KBM-7 (cell line): ENCODE results near the gene ANOS1.

ENCODE experiments used
- DNase-seq: peaks from one replicate; pipeline ENCODE4 v3.0.0-alpha.2; 2015
- in situ Hi-C: fragments of 300-500 bp; cut with MboI; formaldehyde crosslinking; loops from 2 replicates; pipeline ENCODE4 v1.14.3; 2020; ENCODE audit warnings: low sequenced_read_pairs, low pct_unique_long_range_greater_than_20kb, mixed read lengths

Gene ANOS1

DNA sequence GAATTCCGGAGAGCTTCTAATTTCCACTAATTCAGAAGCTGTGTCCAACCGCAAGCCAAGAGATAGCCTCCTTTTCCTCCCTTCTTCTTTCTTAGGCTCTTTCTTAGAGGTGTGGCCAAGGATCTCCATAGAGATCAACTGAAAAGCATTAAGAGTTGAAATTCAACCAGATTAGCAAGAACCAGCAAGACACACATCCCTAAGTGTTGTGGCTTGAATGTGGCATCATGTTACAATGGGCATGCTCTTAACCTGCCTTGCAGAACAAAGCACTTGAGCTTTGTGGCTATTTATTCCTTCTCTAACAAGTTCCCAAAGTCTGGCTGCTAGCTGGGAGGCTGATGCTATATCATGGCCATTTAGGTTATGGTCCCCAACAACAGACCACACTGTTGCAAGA, 10.4 kb downstream of the ANOS1 start:
- DNase-seq: no peak
- in situ Hi-C loops: no loop called here

DNA sequence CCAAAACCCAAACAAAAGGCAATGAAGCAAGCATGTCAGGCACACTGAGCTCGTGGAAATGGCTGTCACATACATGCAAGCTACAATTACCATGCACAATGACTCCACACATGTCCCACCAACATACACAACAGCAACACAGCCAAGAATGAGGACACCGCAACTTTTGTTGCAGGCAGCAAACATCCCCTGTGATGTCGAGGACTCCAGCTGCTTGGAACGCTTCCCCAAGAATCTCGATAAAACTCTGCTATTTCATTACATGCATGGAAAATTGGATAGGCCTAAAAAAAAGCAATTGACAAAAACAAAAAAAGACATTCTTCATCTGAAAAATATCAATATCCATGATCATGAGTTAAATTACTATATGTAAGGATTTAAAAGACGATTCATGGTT, 11.8 kb downstream of the ANOS1 start:
- no peak for DNase-seq
- in situ Hi-C loops: no loop called here

DNA sequence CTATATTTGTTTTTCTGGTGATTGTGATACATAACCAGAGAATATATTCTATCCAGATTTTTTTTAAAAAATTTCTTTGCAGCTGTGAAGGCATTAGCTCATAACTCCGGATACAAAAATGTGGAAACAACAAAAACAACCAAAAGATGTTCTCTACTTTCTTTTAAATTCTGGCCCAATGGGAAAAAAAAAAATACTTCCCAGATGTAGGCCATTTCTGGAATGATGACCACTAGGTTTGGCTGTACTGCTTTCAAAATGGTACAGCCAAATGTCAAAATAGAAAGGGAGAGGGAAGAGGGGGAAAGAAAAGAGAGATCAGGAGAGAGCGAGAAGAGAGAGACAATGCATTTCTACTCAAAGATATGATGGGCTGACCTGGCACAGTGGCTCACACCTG, 14.6 kb downstream of the ANOS1 start:
- no peak for DNase-seq
- in situ Hi-C loops: no loop called here

DNA sequence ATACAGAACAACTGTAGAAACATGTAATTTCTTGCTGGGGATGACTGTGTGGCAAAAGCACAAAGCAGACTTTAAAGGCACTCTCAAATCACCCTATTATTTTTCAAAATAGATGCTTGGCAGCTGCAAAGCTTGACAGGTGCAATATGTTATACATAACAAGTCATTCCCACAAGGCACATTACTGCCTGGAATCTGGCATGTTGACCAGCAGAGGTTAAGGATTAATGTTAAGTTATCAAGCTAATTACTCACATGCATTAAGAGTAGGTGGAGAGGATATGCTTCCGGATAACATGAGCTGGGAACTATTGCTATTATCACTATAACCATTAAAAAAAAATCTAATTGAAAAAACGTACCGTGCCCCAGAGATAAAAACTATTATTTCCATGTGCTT, 17.8 kb downstream of the ANOS1 start:
- in situ Hi-C loops: no loop called here
- no peak for DNase-seq

DNA sequence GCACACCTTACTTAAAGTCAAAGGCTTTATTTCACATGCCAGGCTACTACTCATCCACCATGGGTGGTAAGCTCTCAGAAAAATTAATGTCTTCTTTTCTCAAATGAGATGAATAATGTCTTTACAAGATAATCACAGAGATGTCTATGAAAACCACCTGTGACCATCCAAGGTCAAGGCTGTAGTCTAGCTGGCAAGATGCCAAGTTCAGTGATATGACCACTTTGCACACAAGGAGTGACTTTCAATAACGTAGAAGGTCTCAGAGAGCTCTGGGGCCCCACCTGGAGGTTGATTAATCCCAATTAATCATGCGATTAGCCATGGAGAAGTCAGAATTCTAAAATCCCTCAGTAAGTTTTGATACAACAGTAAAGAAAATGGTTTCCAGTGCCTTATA, 20.5 kb downstream of the ANOS1 start:
- in situ Hi-C loops: no loop called here
- DNase-seq: no peak

DNA sequence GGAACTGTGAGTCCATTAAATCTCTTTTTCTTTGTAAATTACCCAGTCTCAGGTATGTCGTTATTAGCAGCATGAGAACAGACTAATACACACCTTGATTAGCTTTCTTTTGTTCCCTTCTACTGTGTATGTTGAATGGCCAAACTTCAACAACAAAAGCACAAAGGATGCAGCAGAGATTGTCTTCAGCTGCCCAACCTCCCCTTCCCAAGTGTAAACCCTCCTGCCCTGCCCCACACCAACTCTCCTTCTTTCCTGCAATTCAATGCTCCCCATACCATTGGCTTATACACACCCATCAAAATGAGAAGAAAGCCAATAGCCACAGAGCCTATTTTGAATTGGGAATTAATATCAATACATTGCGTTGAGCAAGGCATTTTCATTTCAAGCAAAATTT, 27.8 kb downstream of the ANOS1 start:
- no peak for DNase-seq
- in situ Hi-C loops: no loop called here

DNA sequence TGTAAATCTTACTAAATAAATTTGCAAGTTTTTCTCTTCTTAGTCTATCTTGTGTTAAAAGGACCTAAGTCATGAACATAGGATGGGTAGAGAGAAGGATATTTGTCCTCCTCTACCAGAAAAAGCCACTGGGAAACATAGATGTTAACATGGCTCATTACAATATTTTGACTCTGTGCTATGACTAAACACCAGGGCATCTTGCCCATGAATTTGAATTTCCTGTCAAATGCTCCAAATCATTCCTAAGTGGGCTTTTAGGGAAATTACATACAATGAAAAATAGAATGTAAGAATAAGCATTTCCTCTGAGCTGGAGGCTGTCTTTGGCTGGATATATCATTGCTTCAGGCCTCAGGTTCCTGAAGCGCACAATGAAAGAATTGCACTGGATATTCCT, 39.1 kb downstream of the ANOS1 start:
- in situ Hi-C loops: no loop called here
- DNase-seq: no peak

DNA sequence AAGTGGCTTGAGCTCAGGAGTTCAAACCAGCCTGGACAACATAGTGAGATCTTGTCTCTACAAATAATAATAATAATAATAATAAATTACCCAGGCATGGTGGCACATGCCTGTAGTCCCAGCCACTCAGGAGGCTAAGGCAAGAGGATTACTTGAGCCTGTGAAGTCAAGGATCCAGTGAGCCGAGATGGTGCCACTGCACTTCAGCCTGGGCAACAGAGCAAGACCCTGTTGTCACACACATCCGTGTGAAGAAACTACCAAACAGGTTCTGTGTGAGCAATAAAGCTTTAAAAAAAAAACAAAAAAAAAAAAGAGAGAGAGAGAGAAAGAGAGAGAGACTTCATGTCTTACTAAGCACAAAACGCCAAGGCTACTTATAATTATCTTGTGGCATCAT, 42.5 kb downstream of the ANOS1 start:
- no peak for DNase-seq
- in situ Hi-C loops: no loop called here

DNA sequence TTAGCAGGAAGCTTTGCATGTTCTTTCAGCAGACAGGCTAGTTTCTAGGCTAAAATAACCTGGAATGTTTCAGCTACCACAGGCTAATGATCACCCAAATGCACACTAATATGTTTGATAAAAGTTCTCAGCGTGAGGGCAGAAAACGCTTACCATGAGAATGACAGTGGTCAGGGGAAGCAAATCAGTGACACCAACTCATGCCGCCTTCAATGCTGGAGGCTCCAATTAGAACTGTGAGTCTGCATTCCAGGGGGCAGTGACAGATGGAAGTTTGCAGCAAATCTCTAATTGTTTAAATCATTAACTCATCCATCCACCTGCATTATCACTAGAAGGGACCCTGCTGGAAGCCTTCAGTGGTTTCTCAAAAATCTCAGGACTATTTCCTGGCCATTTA, 43.2 kb downstream of the ANOS1 start:
- DNase-seq: no peak
- in situ Hi-C loops: no loop called here

DNA sequence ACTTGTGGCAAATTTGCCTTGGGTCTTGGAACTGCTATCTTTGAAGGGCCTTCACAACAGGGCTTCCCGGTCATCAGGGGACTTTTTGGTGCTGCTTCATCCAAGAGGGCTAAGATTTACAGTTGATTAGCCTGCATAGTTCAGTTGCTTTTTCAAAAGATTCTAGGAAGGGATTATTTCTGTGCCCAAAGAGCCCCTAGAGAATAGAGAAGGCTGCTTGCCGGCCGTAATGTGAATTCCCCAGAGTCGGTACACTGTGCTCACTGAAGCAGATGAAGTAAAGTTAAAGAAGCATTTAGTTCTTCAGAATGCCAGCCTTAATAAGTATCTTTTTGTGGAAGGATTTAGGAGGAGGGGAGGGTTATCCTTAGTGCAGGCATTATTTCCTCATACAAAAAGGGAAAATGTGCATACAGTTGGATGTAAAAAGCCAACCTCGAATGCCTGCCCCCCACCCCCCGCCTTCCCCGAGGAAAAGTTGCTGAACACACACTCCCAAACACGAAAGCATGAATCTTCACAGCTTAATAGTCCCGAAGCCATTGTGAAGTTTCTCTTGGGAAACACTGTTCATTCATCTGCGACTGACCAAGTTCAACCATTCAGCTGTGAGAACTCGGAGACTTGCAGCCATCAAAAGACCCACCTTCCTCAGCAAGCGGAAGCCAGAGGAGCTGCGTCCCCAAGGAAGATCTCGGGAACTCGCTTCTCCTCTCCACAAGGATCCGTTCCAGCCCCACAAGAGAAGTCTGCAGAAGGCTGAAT, 47.6 kb downstream of the ANOS1 start:
- no peak for DNase-seq
- in situ Hi-C loops: no loop called here

DNA sequence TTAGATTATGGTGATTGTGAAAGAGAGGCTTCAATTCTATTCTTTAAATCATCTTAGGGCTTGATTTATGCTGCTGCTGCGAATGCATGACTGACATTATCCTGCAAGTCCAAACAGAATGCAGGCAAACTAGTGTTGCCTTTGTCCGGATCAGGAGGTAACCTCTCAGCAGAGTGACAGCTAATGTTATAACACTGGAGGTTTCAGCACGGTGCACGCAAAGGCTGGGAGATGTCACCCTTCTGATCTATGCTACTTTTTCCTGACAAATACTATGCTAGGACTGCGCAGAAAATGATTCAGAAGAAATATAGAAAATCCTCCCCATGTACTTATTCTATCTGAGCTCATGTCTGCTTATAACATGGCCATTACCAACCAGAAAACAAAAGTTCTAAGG, 48.2 kb downstream of the ANOS1 start:
- no peak for DNase-seq
- in situ Hi-C loops: no loop called here

DNA sequence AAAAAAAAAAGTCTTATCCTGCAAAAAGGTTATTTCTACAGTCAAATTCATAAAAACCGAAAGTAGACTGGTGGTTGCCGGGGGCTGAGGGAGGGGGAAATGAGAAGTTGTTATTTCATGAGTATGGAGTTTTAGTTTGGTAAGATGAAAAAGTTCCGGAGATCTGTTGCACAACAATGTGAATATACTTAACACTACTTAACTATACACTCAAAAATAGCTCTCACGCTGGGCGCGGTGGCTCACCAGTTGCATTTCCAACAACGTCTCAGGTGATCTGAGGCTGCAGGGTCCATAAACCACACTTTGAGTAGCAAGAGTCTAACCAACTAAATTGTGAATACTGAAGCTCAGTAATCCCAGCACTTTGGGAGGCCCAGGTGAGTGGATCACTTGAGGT, 52.4 kb downstream of the ANOS1 start:
- no peak for DNase-seq
- in situ Hi-C loops: no loop called here

DNA sequence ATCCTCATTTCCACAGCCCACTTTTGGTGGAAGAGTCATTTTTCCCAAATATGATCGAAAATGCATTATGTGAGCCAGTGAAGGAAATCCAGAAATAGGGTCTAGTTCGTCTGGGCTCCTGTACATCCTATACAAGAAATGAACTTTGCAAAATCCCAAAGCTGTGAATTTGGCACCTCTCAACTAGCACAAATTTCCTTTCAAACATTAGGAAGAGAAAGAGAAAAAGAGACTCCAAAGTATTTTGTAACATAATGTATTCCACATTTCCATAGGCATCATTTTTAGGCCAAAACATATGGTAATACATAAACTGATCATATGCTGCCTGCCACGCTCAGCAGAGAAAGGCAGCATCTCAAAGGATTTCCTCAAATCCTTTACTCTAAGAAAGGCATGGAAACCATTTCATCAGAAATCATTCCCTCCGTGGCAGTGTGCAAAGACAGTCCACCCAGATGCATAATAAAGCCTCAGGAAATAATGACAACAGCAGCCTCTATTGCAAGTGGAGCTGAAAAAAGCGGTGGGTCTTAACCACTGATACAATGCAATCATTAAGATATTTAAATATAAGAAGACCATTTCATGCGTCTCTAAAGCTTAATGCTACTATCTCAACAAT, 56.8 kb downstream of the ANOS1 start:
- DNase-seq: no peak
- in situ Hi-C loops: no loop called here

DNA sequence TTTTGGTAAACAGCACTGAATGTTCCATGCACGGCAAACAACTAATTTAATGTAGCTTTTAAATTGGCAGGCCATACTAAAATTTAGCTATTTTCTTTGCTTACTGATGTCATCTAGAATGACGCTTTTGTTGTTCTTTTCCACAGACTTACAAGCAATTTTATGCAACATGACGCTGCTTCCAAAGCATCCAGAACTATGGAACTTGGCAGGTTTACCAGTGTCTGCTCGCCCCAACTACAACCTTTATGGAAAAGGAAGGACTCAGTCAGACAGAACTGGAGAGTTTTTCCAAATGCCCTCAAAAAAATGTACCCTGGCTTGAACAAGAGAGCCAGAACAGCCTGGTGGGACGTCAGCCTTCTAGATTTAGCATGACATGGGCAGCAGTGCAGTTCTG, 58.7 kb downstream of the ANOS1 start:
- DNase-seq: no peak
- in situ Hi-C loops: no loop called here

DNA sequence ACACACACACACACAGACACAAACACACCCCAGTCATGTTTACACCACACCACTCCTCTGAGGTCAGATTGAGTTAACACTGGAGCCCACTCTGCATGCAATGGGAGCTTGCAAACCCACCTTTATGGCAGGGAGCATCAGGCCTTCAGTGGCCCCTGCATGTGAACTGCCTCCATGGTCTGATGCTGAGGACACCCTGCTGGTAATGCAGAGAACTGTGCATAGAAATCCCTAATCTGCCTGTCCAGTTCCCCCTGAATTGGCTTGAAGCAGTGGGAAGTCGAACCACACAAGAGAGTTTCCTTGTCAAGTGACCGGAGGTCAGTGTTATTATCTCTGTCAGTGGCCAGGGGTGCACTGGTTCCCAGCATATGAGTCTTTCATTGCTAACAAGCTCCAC, 59.8 kb downstream of the ANOS1 start:
- no peak for DNase-seq
- in situ Hi-C loops: no loop called here

DNA sequence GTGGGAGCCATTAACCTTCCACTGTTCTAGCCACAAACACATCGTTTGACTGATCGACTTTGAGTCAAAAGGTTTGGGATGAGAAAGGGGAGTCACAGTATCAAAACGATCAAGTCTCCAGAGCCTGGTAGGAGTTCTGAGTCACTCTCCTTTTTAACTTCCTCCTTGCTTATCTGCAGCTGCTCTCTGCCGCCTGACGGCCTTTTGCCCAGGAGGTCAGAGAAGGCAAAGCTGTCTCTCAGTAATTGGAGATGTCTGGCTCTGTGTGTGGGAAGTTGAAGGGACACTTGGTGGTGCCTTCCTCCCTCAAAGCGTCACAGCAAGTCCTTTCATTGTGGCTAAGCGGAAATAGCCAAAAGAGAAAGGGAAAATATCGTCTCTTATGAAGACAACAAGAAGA, 63.1 kb downstream of the ANOS1 start:
- in situ Hi-C loops: no loop called here
- peak; percentile 15 for DNase-seq

DNA sequence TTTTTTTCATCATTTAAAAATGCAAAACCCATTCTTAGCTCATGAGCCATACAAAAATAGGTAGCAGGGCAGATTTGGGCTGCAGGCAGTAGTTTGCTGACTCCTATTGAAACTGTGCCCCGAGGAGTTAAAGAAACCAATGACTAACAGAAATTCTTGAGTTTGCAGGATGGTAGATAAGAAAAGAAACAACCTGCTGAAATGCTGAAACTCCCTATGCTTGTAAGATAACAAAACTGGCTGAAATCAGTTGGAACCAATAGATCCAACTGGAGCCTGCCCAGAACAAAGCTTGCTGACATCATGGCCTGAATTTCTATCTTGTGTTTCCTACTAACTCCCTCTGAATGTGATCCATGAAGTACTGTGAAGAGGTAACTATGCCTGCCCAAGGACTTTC, 68.6 kb downstream of the ANOS1 start:
- no peak for DNase-seq
- in situ Hi-C loops: no loop called here

DNA sequence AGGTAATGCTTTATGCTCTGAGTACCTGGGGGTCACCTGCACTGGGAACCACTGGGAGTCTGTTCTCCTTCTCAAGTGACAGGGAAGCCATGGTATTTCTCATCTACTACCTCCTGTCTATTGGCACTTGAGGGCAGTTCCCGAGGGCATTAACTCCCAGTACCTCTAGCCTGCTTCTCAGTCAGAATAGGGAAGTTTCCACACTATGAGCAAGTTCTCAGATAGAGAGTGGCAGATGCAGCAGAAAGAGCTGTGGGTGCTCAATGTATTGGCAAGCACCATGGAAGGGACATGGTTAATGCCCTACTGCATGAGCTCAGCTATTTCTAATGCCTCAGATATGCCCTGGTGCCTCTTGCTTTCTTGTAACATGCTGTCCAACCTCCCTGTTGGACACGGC, 74.1 kb downstream of the ANOS1 start:
- in situ Hi-C loops: no loop called here
- DNase-seq: no peak

DNA sequence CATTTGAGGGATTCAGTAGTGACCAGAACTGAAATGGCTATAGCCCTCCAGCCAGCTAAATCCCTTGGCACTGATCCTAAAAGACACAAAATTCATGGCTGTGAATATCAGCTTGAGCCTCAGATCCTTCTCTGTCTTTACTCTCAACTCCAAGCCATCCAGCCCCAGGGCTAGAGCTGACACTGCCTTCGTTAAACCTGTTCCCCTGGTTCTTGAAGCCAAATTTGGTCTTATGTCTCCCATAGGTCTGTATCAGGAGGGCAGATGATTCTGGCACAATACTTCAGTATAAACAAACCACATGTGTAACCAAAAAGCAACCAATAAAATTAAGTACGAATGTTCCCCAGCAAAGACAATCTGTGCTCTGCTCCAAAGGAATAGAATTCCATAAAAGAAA, 78.0 kb downstream of the ANOS1 start:
- DNase-seq: no peak
- in situ Hi-C loops: no loop called here

DNA sequence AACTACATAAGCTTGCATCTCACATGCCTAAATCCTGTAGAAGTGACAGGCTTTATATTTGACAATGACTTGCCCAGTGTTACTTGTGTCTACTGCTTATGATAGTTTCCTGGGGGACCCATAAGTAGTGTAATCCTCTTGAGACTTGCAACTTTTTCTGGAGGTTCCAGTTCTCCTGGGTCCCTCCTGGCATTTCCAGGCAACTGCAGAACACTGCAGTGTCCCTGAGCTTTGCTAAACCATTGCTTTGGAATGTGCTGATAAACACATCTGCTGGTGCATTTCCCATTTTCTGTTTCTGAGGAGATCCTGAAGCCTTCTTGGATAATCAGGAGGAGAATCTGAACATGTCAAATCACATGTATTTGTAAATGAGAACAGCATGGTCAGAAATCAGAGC, 82.0 kb downstream of the ANOS1 start:
- in situ Hi-C loops: no loop called here
- no peak for DNase-seq

DNA sequence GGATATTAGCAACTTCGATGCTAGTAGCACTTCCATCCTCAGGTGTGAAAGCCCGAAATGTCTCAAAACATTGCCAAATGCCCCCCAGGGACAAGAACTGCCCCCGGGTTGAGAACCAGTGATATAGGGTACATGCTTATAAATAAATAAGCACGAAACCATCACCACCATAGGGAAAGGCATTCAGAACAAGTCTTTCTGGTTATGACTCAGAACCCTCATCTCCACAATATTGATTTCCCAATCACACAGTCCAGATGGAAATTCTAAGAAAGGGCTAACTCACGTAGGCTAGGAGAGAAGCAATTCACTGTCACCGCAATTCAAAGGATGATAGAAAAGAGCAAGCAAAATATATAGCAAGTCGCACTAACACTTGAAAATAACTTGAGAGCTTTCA, 84.8 kb downstream of the ANOS1 start:
- in situ Hi-C loops: no loop called here
- no peak for DNase-seq
